H9 (cell line): ENCODE results near the gene CAVIN3. TPM values are rescaled to one million over a fixed set of nuclear protein-coding genes. Genes with fewer than 3 reads are reported as not detected.

Experiments
- DNase-seq: peaks from one replicate; pipeline ENCODE4 v3.0.0-alpha.2; 2017
- H2AFZ ChIP-seq: one replicate; pipeline ENCODE4 v1.6.1; 2013; ENCODE audit warnings: mild to moderate bottlenecking, low read length, control low read depth, moderate library complexity
- H2AK5ac ChIP-seq: 2 replicates; pipeline ENCODE4 v1.6.1; 2013; ENCODE audit warnings: low read length, control low read depth, mixed read lengths; ENCODE audit not compliant: insufficient read length
- H2BK120ac ChIP-seq: one replicate; pipeline ENCODE4 v1.6.1; 2013; ENCODE audit warnings: low read depth, mild to moderate bottlenecking, low read length, control low read depth, inconsistent platforms; ENCODE audit not compliant: poor library complexity, severe bottlenecking
- H2BK12ac ChIP-seq: 2 replicates; pipeline ENCODE4 v1.6.1; 2013; ENCODE audit warnings: low read length, control low read depth, mixed read lengths, low read depth; ENCODE audit not compliant: insufficient read length
- H2BK15ac ChIP-seq: 2 replicates; pipeline ENCODE4 v1.6.1; 2013; ENCODE audit warnings: low read depth, low read length, control low read depth
- H2BK20ac ChIP-seq: one replicate; pipeline ENCODE4 v1.6.1; 2013; ENCODE audit warnings: low read depth, mild to moderate bottlenecking, low read length, control low read depth, inconsistent platforms; ENCODE audit not compliant: poor library complexity, severe bottlenecking
- H2BK5ac ChIP-seq: 2 replicates; pipeline ENCODE4 v1.6.1; 2013; ENCODE audit warnings: low read length, control low read depth, mixed read lengths; ENCODE audit not compliant: insufficient read length
- H3K14ac ChIP-seq: 2 replicates; pipeline ENCODE4 v1.6.1; 2013; ENCODE audit warnings: low read length, control low read depth; ENCODE audit not compliant: insufficient read depth
- H3K18ac ChIP-seq: 2 replicates; pipeline ENCODE4 v1.6.1; 2013; ENCODE audit warnings: low read depth, mild to moderate bottlenecking, mixed read lengths, low read length, control low read depth; ENCODE audit not compliant: insufficient read length
- H3K23ac ChIP-seq: 2 replicates; pipeline ENCODE4 v1.6.1; 2013; ENCODE audit warnings: low read length, control low read depth, mixed read lengths, low read depth; ENCODE audit not compliant: insufficient read length
- H3K23me2 ChIP-seq: 2 replicates; pipeline ENCODE4 v1.6.1; 2013; ENCODE audit warnings: low read depth, mild to moderate bottlenecking, mixed read lengths, low read length, control low read depth; ENCODE audit not compliant: insufficient read length, poor library complexity, severe bottlenecking
- H3K27ac ChIP-seq: 2 replicates; pipeline ENCODE4 v1.5.1; 2013; ENCODE audit warnings: low read length, control low read depth, mixed read lengths, low read depth; ENCODE audit not compliant: insufficient read length
- H3K27me3 ChIP-seq: 2 replicates; pipeline ENCODE4 v1.6.1; 2013; ENCODE audit warnings: low read length, control low read depth, inconsistent platforms; ENCODE audit not compliant: insufficient read depth
- H3K4ac ChIP-seq: 2 replicates; pipeline ENCODE4 v1.6.1; 2013; ENCODE audit warnings: low read depth, mild to moderate bottlenecking, control low read depth, inconsistent platforms, low read length, moderate library complexity
- H3K4me1 ChIP-seq: 2 replicates; pipeline ENCODE4 v1.6.1; 2013; ENCODE audit warnings: low read length, control low read depth, inconsistent platforms; ENCODE audit not compliant: insufficient read depth
- H3K4me2 ChIP-seq: 2 replicates; pipeline ENCODE4 v1.6.1; 2013; ENCODE audit warnings: low read length, control low read depth, mixed read lengths; ENCODE audit not compliant: insufficient read length, insufficient read depth
- H3K56ac ChIP-seq: 2 replicates; pipeline ENCODE4 v1.6.1; 2013; ENCODE audit warnings: low read depth, mild to moderate bottlenecking, mixed read lengths, low read length, control low read depth; ENCODE audit not compliant: insufficient read length
- H3K79me1 ChIP-seq: 2 replicates; pipeline ENCODE4 v1.6.1; 2013; ENCODE audit warnings: low read depth, mild to moderate bottlenecking, moderate library complexity, low read length, control low read depth, inconsistent platforms; ENCODE audit not compliant: insufficient read depth, poor library complexity, severe bottlenecking
- H3K79me2 ChIP-seq: 2 replicates; pipeline ENCODE4 v1.6.1; 2013; ENCODE audit warnings: low read length, control low read depth, inconsistent platforms; ENCODE audit not compliant: insufficient read depth
- H3K9ac ChIP-seq: 2 replicates; pipeline ENCODE4 v1.6.1; 2013; ENCODE audit warnings: low read length, control low read depth, mixed read lengths; ENCODE audit not compliant: insufficient read length; ENCODE audit errors: extremely low read depth
- H3K9me3 ChIP-seq: one replicate; pipeline ENCODE4 v1.6.1; 2013; ENCODE audit warnings: low read depth, low read length, inconsistent platforms; ENCODE audit not compliant: control insufficient read depth
- H3T11ph ChIP-seq: one replicate; pipeline ENCODE4 v1.6.1; 2013; ENCODE audit warnings: mild to moderate bottlenecking, low read length, control low read depth, inconsistent platforms
- H4K20me1 ChIP-seq: one replicate; pipeline ENCODE4 v1.6.1; 2013; ENCODE audit not compliant: control insufficient read depth, insufficient read length, insufficient read depth
- H4K5ac ChIP-seq: 2 replicates; pipeline ENCODE4 v1.6.1; 2013; ENCODE audit warnings: low read depth, mild to moderate bottlenecking, mixed read lengths, low read length, control low read depth; ENCODE audit not compliant: insufficient read length
- H4K8ac ChIP-seq: replicated peaks from 2 replicates; pipeline ENCODE4 v1.6.1; 2013; ENCODE audit warnings: low read length, control low read depth, mixed read lengths, low read depth; ENCODE audit not compliant: insufficient read length
- H4K91ac ChIP-seq: 2 replicates; pipeline ENCODE4 v1.6.1; 2013; ENCODE audit warnings: low read depth, mild to moderate bottlenecking, moderate library complexity, mixed read lengths, low read length, control low read depth; ENCODE audit not compliant: insufficient read length
- H3K27ac Mint-ChIP-seq, 3 experiments: 2 replicates in 2 of 3; 3 replicates in 1 of 3; pipeline ENCODE4 v1.8.0; 2020 to 2021; ENCODE audit warnings: mixed read lengths in 3 of 3, mild to moderate bottlenecking in 1 of 3, moderate library complexity in 1 of 3
- H3K27me3 Mint-ChIP-seq: 2 replicates; pipeline ENCODE4 v1.8.0; 2021; ENCODE audit warnings: low read depth, mild to moderate bottlenecking, moderate library complexity, mixed read lengths
- H3K36me3 Mint-ChIP-seq, 3 experiments: 2 replicates in 2 of 3; 3 replicates in 1 of 3; pipeline ENCODE4 v1.8.0; 2020 to 2021; ENCODE audit warnings: low read depth in 3 of 3, mixed read lengths in 3 of 3; ENCODE audit not compliant: insufficient read depth in 1 of 3
- H3K4me1 Mint-ChIP-seq, 2 experiments: 2 replicates each; pipeline ENCODE4 v1.8.0; 2020; ENCODE audit warnings: mixed read lengths in 2 of 2
- H3K4me3 Mint-ChIP-seq, 2 experiments: 2 replicates in 1 of 2; 3 replicates in 1 of 2; pipeline ENCODE4 v1.8.0; 2020 to 2021; ENCODE audit warnings: mild to moderate bottlenecking in 2 of 2, mixed read lengths in 2 of 2, moderate library complexity in 1 of 2
- H3K9me3 Mint-ChIP-seq, 2 experiments: 2 replicates in 1 of 2; 3 replicates in 1 of 2; pipeline ENCODE4 v1.8.0; 2020; ENCODE audit warnings: mild to moderate bottlenecking in 2 of 2, mixed read lengths in 2 of 2, moderate library complexity in 1 of 2
- WGBS: extraction: QIAGEN DNeasy Blood & Tissue Kit; methylation state at CpG from one replicate; pipeline ENCODE4 v1.1.7; 2013; ENCODE audit warnings: missing lambda C conversion rate, low lambda C conversion rate, mixed read lengths; ENCODE audit not compliant: insufficient read length; ENCODE audit errors: extremely low coverage; 5-methylcytosine and 5-hydroxymethylcytosine counted together
- total RNA-seq: library from RNA; stranded (reverse); gene quantifications from 2 replicates; pipeline ENCODE4 v1.2.1, GENCODE V29; 2021
- TF ChIP-seq, protein P1 (sequence below): fragments of 200-600 bp; sonication (generic); conservative IDR thresholded peaks from 3 replicates; pipeline ENCODE4 v1.8.0; 2021; ENCODE audit warnings: antibody characterized with exemption, mild to moderate bottlenecking

The CAVIN3 gene
- total RNA-seq, 1 experiment from 2014 or later = 60.0 TPM

DNA sequence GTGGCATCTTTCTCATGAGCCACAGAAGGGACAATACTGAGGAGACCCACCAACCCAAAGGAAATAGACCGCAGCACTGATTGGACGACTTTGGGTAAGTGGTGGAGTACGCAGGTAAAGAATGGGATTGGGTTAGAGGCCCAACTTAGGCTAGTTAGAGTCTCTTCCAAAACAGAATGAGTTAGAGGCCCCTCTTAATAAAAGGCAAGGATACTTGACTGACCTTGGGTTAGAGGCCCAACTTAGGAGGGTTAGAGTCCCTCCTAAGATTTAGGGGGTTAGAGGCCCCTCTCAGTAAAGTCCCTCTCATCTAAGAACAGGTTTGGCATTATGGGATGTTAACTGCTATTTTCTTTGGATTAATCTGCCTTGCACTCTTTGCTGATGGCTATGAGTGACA lies 36.1 kb downstream of the CAVIN3 start:
- Histone ChIP-seq H4K20me1 (no peaks in the 10 kb centered on the region), H3K9ac (no peak overlapping the region), H3K4me2 (no peak overlapping the region), H2BK5ac (no peak overlapping the region), H2BK120ac (no peak overlapping the region), H3K18ac (no peak overlapping the region), H3K9me3 (no peaks in the 10 kb centered on the region), H3K23me2 (no peaks in the 10 kb centered on the region), H2BK20ac (no peak overlapping the region), H3K4me1 (no peaks in the 10 kb centered on the region), H3K79me2 (no peaks in the 10 kb centered on the region), H3K27ac (no peak overlapping the region), H2BK15ac (no peak overlapping the region), H4K8ac (no peak overlapping the region), H3T11ph (no peak overlapping the region), H3K14ac (no peak overlapping the region), H2AFZ (no peak overlapping the region), H4K5ac (no peak overlapping the region), H3K56ac (no peak overlapping the region), H3K4ac (no peak overlapping the region), H2BK12ac (no peak overlapping the region), H2AK5ac (no peak overlapping the region), H3K79me1 (no peaks in the 10 kb centered on the region), H4K91ac (no peak overlapping the region), H3K23ac (no peak overlapping the region), H3K27me3 (peaks cover 16% of the 10 kb centered on the region; the same call in 1 of the 2 replicates)
- Mint-ChIP-seq H3K9me3 (no peaks in the 10 kb centered on the region; a peak in 1 of 5 replicates), H3K4me1 (peaks cover 33 to 36% of the 10 kb centered on the region in 2 experiments), H3K27ac (no peak overlapping the region), H3K4me3 (no peak overlapping the region), H3K36me3 (no peaks in the 10 kb centered on the region), H3K27me3 (peaks cover 98% of the 10 kb centered on the region)
- TF ChIP-seq, protein P1, sequence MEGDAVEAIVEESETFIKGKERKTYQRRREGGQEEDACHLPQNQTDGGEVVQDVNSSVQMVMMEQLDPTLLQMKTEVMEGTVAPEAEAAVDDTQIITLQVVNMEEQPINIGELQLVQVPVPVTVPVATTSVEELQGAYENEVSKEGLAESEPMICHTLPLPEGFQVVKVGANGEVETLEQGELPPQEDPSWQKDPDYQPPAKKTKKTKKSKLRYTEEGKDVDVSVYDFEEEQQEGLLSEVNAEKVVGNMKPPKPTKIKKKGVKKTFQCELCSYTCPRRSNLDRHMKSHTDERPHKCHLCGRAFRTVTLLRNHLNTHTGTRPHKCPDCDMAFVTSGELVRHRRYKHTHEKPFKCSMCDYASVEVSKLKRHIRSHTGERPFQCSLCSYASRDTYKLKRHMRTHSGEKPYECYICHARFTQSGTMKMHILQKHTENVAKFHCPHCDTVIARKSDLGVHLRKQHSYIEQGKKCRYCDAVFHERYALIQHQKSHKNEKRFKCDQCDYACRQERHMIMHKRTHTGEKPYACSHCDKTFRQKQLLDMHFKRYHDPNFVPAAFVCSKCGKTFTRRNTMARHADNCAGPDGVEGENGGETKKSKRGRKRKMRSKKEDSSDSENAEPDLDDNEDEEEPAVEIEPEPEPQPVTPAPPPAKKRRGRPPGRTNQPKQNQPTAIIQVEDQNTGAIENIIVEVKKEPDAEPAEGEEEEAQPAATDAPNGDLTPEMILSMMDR = no peak
- no peak for DNase-seq
- WGBS = no CpG with 5 or more reads among the region's 3 CpGs
